Fibroblast of lung (primary cell): ENCODE results near the gene CTF1. TPM values are rescaled to one million over a fixed set of nuclear protein-coding genes. Genes with fewer than 3 reads are reported as not detected.

Experiments used
- DNase-seq, 2 donors: peaks; one replicate each; pipeline versions ENCODE4 v3.0.0 to v3.0.0-alpha.2; 2010; ENCODE audit warnings: low read depth in 2 of 2
- H2AFZ ChIP-seq: 2 replicates; pipeline ENCODE4 v1.5.1; 2012; ENCODE audit warnings: low read length, control low read depth, inconsistent platforms
- H3K27ac ChIP-seq: 2 replicates; pipeline ENCODE4 v1.5.1; 2011; ENCODE audit warnings: low read length, control low read depth; ENCODE audit not compliant: insufficient read depth
- H3K27me3 ChIP-seq: 2 replicates; pipeline ENCODE4 v1.5.1; 2011; ENCODE audit warnings: mild to moderate bottlenecking, low read length; ENCODE audit not compliant: control insufficient read depth, insufficient read depth
- H3K36me3 ChIP-seq: 2 replicates; pipeline ENCODE4 v1.5.1; 2011; ENCODE audit warnings: low read length; ENCODE audit not compliant: control insufficient read depth, insufficient read depth
- H3K4me1 ChIP-seq: 2 replicates; pipeline ENCODE4 v1.5.1; 2011; ENCODE audit warnings: low read length; ENCODE audit not compliant: control insufficient read depth, insufficient read depth; ENCODE audit errors: extremely low read depth
- H3K4me2 ChIP-seq: 2 replicates; pipeline ENCODE4 v1.5.1; 2011; ENCODE audit warnings: low read length, control low read depth; ENCODE audit not compliant: insufficient read depth; ENCODE audit errors: extremely low read depth
- H3K4me3 ChIP-seq, 4 experiments: fragments of 200-600 bp in 1 of 4; sonication (generic) in 1 of 4; replicated peaks in 1 of 4; 2 replicates each; pipeline ENCODE4 v1.5.1; 2011 to 2016; ENCODE audit warnings: low read length in 4 of 4, low read depth in 3 of 4, mild to moderate bottlenecking in 3 of 4, control low read depth in 2 of 4, inconsistent platforms in 1 of 4, mixed read lengths in 1 of 4; ENCODE audit not compliant: insufficient read depth in 1 of 4; ENCODE audit errors: control extremely low read depth in 1 of 4
- H3K79me2 ChIP-seq: 2 replicates; pipeline ENCODE4 v1.5.1; 2012; ENCODE audit warnings: mild to moderate bottlenecking, low read length, inconsistent platforms; ENCODE audit not compliant: control insufficient read depth, insufficient read depth
- H3K9ac ChIP-seq: 2 replicates; pipeline ENCODE4 v1.5.1; 2011; ENCODE audit warnings: mild to moderate bottlenecking, low read length, control low read depth; ENCODE audit not compliant: insufficient read depth
- H3K9me3 ChIP-seq: 2 replicates; pipeline ENCODE4 v1.5.1; 2012; ENCODE audit warnings: low read depth, low read length; ENCODE audit not compliant: control insufficient read depth, insufficient read depth
- H4K20me1 ChIP-seq: 2 replicates; pipeline ENCODE4 v1.5.1; 2011; ENCODE audit warnings: low read length; ENCODE audit not compliant: control insufficient read depth, insufficient read depth; ENCODE audit errors: extremely low read depth
- CTCF ChIP-seq, 2 donors: IDR thresholded peaks in 1 of 2; conservative IDR thresholded peaks in 1 of 2; 1 replicate in 1 of 2; 2 replicates in 1 of 2; pipeline ENCODE4 v1.5.1; 2011 to 2012; ENCODE audit warnings: low read length in 2 of 2, control low read depth in 1 of 2, inconsistent platforms in 1 of 2, low read depth in 1 of 2, mild to moderate bottlenecking in 1 of 2
- EZH2 ChIP-seq: IDR thresholded peaks from 2 replicates; pipeline ENCODE4 v1.5.1; 2012; ENCODE audit warnings: low read length, control low read depth, mild to moderate bottlenecking; ENCODE audit errors: missing control alignments
- polyA plus RNA-seq, 2 donors: library from polyadenylated mRNA; depleted of rRNA in 1 of 2; stranded (reverse) in 1 of 2; unstranded in 1 of 2; fragments of >200 nt; gene quantifications; 2 replicates each; pipeline ENCODE4 v1.2.1, GENCODE V29; 2011 to 2012; ENCODE audit warnings: missing spikeins in 1 of 2
- total RNA-seq: library from RNA; depleted of rRNA; stranded (reverse); fragments of >200 nt; gene quantifications from 2 replicates; pipeline ENCODE4 v1.2.1, GENCODE V29; 2014

The CTF1 gene
- total and polyA plus RNA-seq, 2 donors (not counting 1 experiment from before 2014, with no cell fraction given) = 5.3 to 8.8 TPM

DNA sequence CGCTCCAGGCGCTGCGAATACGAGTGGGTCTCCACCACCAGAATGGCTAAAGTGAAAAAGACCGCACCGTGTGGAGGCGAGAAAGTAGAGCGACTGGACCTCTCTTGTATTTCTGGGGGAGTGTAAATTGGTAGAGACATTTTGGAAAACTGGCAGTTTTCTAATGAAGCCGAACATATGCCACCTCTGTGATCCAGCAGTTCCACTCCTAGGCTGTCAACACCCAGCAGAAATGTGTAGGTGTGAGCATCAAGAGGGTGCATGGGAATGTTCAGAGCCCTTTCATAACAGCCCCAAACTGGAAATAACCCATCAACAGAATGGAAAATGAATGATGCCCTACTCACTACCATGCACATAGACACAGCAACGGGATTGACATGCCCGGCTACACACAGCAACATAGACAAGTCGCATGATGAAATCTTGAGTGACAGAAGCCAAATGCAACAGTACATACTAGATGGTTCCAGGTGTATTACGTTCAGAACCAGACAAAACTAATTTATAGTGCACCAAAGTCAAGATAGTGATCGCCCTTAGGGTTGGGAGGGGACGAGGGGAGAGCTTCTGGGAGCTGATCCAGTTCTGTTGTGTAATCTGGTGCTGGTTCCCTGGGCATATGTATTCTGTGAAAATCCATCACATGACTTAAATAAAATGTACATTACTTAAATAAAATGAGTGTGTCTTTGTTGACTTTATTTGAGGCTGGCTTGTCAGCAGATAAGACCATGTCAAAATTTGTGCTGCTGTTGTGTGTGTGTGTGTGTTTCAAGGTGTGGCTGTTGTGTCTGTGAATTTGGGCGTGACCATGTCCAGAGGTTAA, 1.7 kb upstream of the CTF1 start:
- Histone ChIP-seq H3K4me1 (peaks cover 24% of the 10 kb centered on the region), H2AFZ (peak overlapping the region; percentile 98), H3K27ac (peak overlapping the region; percentile 82), H3K4me3 (peak overlapping the region; percentile 36 to 83 (median 51)), H3K4me2 (peak overlapping the region; percentile 88), H3K36me3 (peaks cover 1% of the 10 kb centered on the region), H3K79me2 (peaks cover 12% of the 10 kb centered on the region), H3K9me3 (no peaks in the 10 kb centered on the region), H3K9ac (peak overlapping the region; percentile 93), H4K20me1 (no peaks in the 10 kb centered on the region), H3K27me3 (no peaks in the 10 kb centered on the region)
- TF ChIP-seq CTCF (conservative IDR thresholded peaks at IDR 0.05 in 1 of 2, IDR thresholded peaks at IDR 0.05 in 1 of 2; ENCODE audit: low read depth in 1 of 2, low read length in 2 of 2) = no peak
- TF ChIP-seq EZH2 = no peak
- DNase-seq = peak in 1 of 2 donors; percentile 57

GRCh38 chr16:30895627-30896260, 670 bp upstream of the CTF1 start:
- Histone ChIP-seq H3K9ac (peak overlapping the region; percentile 81), H4K20me1 (no peaks in the 10 kb centered on the region), H3K79me2 (peaks cover 12% of the 10 kb centered on the region), H3K4me1 (peaks cover 24% of the 10 kb centered on the region), H3K27ac (peak overlapping the region; percentile 96), H3K4me3 (peak overlapping the region; percentile 52 to 80 (median 62)), H3K36me3 (peaks cover 1% of the 10 kb centered on the region), H2AFZ (peak overlapping the region; percentile 11), H3K9me3 (no peaks in the 10 kb centered on the region), H3K27me3 (no peaks in the 10 kb centered on the region), H3K4me2 (peak overlapping the region; percentile 88)
- no peak for DNase-seq
- TF ChIP-seq CTCF (conservative IDR thresholded peaks at IDR 0.05 in 1 of 2, IDR thresholded peaks at IDR 0.05 in 1 of 2; ENCODE audit: low read depth in 1 of 2, low read length in 2 of 2) = no peak
- TF ChIP-seq EZH2 = no peak
